Spleen (tissue), 7 donors: Measurements from ENCODE around the gene CMTM7.

Experiments
- CTCF ChIP-seq, 11 experiments: fragments of 200-600 bp in 7 of 11; fragments of 450-650 bp in 4 of 11; sonication (generic) in 4 of 11; IDR thresholded peaks in 8 of 11; conservative IDR thresholded peaks in 3 of 11; 1 replicate in 7 of 11; 2 replicates in 4 of 11; pipeline versions ENCODE4 v1.4.0 to v1.8.0; 2016 to 2021; ENCODE audit warnings: antibody characterized with exemption in 11 of 11, inconsistent platforms in 4 of 11, mild to moderate bottlenecking in 1 of 11
- POLR2A ChIP-seq, 3 donors: fragments of 450-650 bp; IDR thresholded peaks; one replicate each; pipeline ENCODE4 v1.5.1; 2017; ENCODE audit warnings: antibody characterized with exemption in 3 of 3, mild to moderate bottlenecking in 1 of 3
- POLR2AphosphoS5 ChIP-seq, 3 donors: sonication (generic); formaldehyde crosslinking; IDR thresholded peaks; one replicate each; pipeline ENCODE4 v1.5.1; 2017; ENCODE audit warnings: antibody characterized with exemption in 3 of 3
- donor health status: DM: no; HTN: no; CAD: no; lungs with moderate emphysema.
- donor health status: DM: no; HTN: no; CAD: no.
- donor health status: DM: no; HTN: no; CAD: no.

GRCh38 chr3:32421185-32421584 is 29.5 kb downstream of the CMTM7 start:
- TF ChIP-seq POLR2A (IDR thresholded peaks at IDR 0.05) (no peak), CTCF (IDR thresholded peaks at IDR 0.05 in 8 of 11, conservative IDR thresholded peaks at IDR 0.05 in 3 of 11) (no peak), POLR2AphosphoS5 (IDR thresholded peaks at IDR 0.05) (no peak)
